Measurements from ENCODE around the gene SPATS1. TPM values are rescaled to one million over a fixed set of nuclear protein-coding genes. Genes with fewer than 3 reads are reported as not detected.
"Not testable (repeated sequence)": the region's sequence is repeated elsewhere in the genome, so short reads cannot be mapped to it uniquely, and the experiment has no call there.

Gene SPATS1
- total RNA-seq, 1 experiment from 2014 or later: not detected

DNA sequence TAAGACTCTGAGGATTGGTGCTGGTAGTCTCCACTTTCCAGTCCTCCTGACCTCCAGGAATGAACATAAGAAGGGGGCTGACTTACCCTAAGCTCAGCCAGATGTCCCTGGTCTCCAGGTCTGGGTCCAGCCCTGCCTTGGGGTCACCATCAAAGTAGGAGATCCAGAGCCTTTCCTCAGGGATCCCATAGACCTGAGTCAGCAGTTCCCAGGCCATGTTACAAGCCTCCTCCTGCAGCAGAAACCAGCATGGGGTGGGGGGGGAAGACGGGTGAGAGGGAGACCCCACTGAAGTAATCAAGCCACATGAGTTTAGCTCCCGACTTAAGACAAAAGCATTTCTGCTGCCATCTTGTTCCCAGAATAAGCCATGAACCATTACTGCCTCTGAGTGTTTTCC is 31.1 kb upstream of the SPATS1 start:
- ChIA-PET CTCF (interaction anchor here (1.6 to 3.7 kb wide), 4 partner anchors 15 to 77 kb away, joined by 3 to 19 read pairs (median 8); no protein-coding TSS in a partner anchor), POLR2A (interaction anchor here (1.0 kb wide), 1 partner anchor 92 kb away, joined by 3 read pairs; no protein-coding TSS in a partner anchor)
- TF ChIP-seq, protein P1, sequence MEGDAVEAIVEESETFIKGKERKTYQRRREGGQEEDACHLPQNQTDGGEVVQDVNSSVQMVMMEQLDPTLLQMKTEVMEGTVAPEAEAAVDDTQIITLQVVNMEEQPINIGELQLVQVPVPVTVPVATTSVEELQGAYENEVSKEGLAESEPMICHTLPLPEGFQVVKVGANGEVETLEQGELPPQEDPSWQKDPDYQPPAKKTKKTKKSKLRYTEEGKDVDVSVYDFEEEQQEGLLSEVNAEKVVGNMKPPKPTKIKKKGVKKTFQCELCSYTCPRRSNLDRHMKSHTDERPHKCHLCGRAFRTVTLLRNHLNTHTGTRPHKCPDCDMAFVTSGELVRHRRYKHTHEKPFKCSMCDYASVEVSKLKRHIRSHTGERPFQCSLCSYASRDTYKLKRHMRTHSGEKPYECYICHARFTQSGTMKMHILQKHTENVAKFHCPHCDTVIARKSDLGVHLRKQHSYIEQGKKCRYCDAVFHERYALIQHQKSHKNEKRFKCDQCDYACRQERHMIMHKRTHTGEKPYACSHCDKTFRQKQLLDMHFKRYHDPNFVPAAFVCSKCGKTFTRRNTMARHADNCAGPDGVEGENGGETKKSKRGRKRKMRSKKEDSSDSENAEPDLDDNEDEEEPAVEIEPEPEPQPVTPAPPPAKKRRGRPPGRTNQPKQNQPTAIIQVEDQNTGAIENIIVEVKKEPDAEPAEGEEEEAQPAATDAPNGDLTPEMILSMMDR (IDR thresholded peaks at IDR 0.05; ENCODE audit: unreplicated experiment): no peak
- Mint-ChIP-seq H3K4me3 (ENCODE audit: unreplicated experiment) (no peak overlapping the region), H3K9me3 (ENCODE audit: unreplicated experiment) (no peaks in the 10 kb centered on the region), H3K27me3 (ENCODE audit: insufficient read depth, unreplicated experiment) (peaks cover 9% of the 10 kb centered on the region), H3K36me3 (ENCODE audit: insufficient read depth, unreplicated experiment) (peaks cover 42% of the 10 kb centered on the region), H3K4me1 (ENCODE audit: insufficient read depth, unreplicated experiment) (peaks cover 25% of the 10 kb centered on the region), H3K27ac (ENCODE audit: low read depth, unreplicated experiment) (no peak overlapping the region)
- BruUV-seq (replicated peaks): no TSS peak
- DNase-seq (ENCODE audit: unreplicated experiment): no peak
- intact Hi-C loops (cut with micrococcal nuclease): no loop called here

DNA sequence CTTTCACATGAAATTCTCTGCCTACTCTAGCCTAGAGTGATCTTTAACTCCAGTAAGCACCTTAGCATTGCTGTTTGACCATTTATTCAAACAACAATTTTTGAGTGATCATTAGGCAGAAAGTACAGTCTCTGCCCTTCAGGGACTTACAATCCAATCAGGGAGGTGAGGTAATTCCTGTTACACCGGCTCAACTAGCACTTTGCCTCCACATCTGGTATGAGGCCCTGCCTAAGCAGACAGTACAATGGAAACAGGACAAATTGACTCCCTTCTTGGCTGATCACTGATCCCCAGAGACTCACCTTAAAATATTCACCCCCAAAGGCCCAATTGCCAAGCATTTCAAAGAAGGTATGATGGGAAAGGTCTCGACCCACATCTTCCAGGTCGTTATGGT is 30.7 kb upstream of the SPATS1 start:
- no TSS peak for BruUV-seq (replicated peaks)
- no peak for DNase-seq (ENCODE audit: unreplicated experiment)
- Mint-ChIP-seq H3K4me1 (ENCODE audit: insufficient read depth, unreplicated experiment) (peaks cover 25% of the 10 kb centered on the region), H3K9me3 (ENCODE audit: unreplicated experiment) (no peaks in the 10 kb centered on the region), H3K36me3 (ENCODE audit: insufficient read depth, unreplicated experiment) (peaks cover 37% of the 10 kb centered on the region), H3K27me3 (ENCODE audit: insufficient read depth, unreplicated experiment) (peaks cover 11% of the 10 kb centered on the region), H3K27ac (ENCODE audit: low read depth, unreplicated experiment) (peak overlapping the region; percentile 94), H3K4me3 (ENCODE audit: unreplicated experiment) (peak overlapping the region; percentile 98)
- intact Hi-C loops (cut with micrococcal nuclease): loop anchor here (2.0 kb wide), 1 partner anchor 47 kb away; the partner anchor contains the start of gene NFKBIE
- POLR2A ChIA-PET: interaction anchor here (1.0 to 1.8 kb wide), 4 partner anchors 44 to 92 kb away, joined by 3 to 11 read pairs (median 6); partner anchors contain the start of genes CDC5L and SLC35B2
- TF ChIP-seq, protein P1 (IDR thresholded peaks at IDR 0.05; ENCODE audit: unreplicated experiment): no peak
- CTCF ChIA-PET: interaction anchor here (1.3 to 3.7 kb wide), 9 partner anchors 8 to 77 kb away, joined by 3 to 19 read pairs (median 4); no protein-coding TSS in a partner anchor

DNA sequence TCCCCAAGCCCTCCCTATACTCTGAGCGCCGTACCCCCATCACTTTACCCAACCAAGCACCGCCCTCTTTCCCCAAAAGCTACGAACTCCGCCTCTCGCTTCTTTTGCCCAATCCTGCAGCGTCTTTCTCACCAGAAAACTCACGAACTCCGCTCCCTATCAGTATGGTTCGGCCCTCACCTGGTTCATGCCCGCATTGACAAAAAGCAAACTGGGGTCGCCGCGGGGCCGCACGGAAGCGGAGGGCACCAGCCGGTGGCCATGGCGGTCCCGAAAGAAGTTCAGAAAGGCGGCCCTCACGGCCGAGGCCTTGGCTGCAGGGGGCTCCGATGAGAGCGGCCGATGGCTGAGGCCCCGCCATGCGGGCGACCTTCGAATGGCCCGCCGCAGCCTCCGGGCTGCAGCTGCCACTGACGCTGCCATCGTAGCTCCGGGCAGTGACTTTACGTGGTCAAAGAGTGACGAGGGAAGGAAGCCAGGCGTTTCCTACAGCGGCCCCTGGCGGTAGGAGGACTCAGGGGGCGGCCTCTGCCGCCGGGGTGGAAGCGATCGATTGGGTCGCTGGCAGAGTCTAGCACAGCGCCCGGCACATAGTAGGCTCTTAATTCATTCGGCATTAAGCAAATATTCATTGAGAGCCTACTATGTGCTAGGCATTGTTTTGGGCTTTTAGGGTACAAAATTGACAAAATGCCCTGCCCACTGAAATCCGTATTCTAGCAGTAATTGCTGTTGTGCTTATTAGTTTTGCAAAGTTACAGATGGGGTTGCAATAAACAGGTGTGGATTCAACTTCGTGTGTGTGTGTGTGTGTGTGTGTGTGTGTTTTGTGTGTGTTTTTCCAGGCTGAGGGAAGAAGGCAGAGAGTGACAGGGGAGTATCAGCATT is 29.3 kb upstream of the SPATS1 start, which contains the start of gene AARS2:
Gene AARS2 (minus strand): TSS at position 447 of the 888 bp plus-strand sequence. CDS start 24 bp downstream, at position 423.
- no TSS peak for BruUV-seq (replicated peaks)
- POLR2A ChIA-PET: interaction anchor here (0.6 to 1.8 kb wide), 12 partner anchors 10 to 181 kb away, joined by 3 to 11 read pairs (median 4); partner anchors contain the start of genes CDC5L, HSP90AB1 and SLC35B2
- CTCF ChIA-PET: interaction anchor here (0.5 to 2.9 kb wide), 25 partner anchors 8 to 1151 kb away, joined by 3 to 15 read pairs (median 4); partner anchors contain the start of genes SLC35B2 and SPATS1
- Mint-ChIP-seq H3K4me3 (ENCODE audit: unreplicated experiment) (peak within 1 kb of the TSS; percentile 98), H3K27me3 (ENCODE audit: insufficient read depth, unreplicated experiment) (peaks cover 23% of the 10 kb centered on the region), H3K36me3 (ENCODE audit: insufficient read depth, unreplicated experiment) (peaks cover 28% of the 10 kb centered on the region), H3K4me1 (ENCODE audit: insufficient read depth, unreplicated experiment) (peaks cover 25% of the 10 kb centered on the region), H3K27ac (ENCODE audit: low read depth, unreplicated experiment) (peak within 1 kb of the TSS; percentile 94), H3K9me3 (ENCODE audit: unreplicated experiment) (no peaks in the 10 kb centered on the region)
- intact Hi-C loops (cut with micrococcal nuclease): loop anchor here (2.0 kb wide), 1 partner anchor 48 kb away; the partner anchor contains the start of gene NFKBIE
- DNase-seq (ENCODE audit: unreplicated experiment): peak; percentile 83
- TF ChIP-seq, protein P1 (IDR thresholded peaks at IDR 0.05; ENCODE audit: unreplicated experiment): peak; percentile 96

DNA sequence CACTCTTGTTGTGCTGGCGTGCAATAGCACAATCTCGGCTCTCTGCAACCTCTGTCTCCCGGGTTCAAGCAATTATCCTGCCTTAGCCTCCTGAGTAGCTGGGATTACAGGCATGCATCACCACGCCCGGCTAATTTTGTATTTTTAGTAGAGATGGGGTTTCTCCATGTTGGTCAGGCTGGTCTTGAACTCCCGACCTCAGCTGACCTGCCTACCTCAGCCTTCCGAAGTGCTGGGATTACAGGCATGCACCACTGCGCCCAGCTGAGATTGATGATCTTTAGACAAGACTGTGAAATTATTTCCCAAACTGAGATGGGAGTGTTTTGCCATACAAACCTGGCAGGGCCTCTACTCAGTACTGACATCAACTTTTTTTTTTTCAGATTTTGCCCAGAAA is 27.8 kb upstream of the SPATS1 start:
- ChIA-PET POLR2A (interaction anchor here (0.7 kb wide), 2 partner anchors 24 to 67 kb away, joined by 3 to 4 read pairs; no protein-coding TSS in a partner anchor), CTCF (interaction anchor here (0.6 to 1.6 kb wide), 9 partner anchors 10 to 151 kb away, joined by 3 to 15 read pairs (median 4); no protein-coding TSS in a partner anchor)
- Mint-ChIP-seq H3K36me3 (ENCODE audit: insufficient read depth, unreplicated experiment) (peaks cover 13% of the 10 kb centered on the region), H3K27me3 (ENCODE audit: insufficient read depth, unreplicated experiment) (peaks cover 38% of the 10 kb centered on the region), H3K4me1 (ENCODE audit: insufficient read depth, unreplicated experiment) (peaks cover 14% of the 10 kb centered on the region)
- DNase-seq (ENCODE audit: unreplicated experiment); H3K27ac Mint-ChIP-seq (ENCODE audit: low read depth, unreplicated experiment); H3K4me3 Mint-ChIP-seq (ENCODE audit: unreplicated experiment); BruUV-seq (replicated peaks); intact Hi-C loops (cut with micrococcal nuclease); H3K9me3 Mint-ChIP-seq (ENCODE audit: unreplicated experiment): not testable (repeated sequence)

All from MCF 10A (cell line).